ENCODE measurements around the gene COL18A1. TPM values are rescaled to one million over a fixed set of nuclear protein-coding genes. Genes with fewer than 3 reads are reported as not detected.

Gene COL18A1
- 100 to 1,000 TPM in 2 of 9 donors, 10 to 100 TPM in 7; 31.7 to 109 (median 59.0) TPM for total RNA-seq
- polyA plus RNA-seq, result 10 to 100 TPM; 38.9 to 65.6 TPM
- long read RNA-seq, donor 1, full-length matches to known transcripts, result 12 of 107 reads
- long read RNA-seq, donor 1, partial matches to known transcripts, result 68 of 107 reads
- long read RNA-seq, donor 1, other reads (novel, unspliced or antisense), result 27 of 107 reads
- long read RNA-seq, donor 2, partial matches to known transcripts, result 127 of 130 reads
- long read RNA-seq, donor 2, other reads (novel, unspliced or antisense), result 3 of 130 reads
- long read RNA-seq, donor 3, full-length matches to known transcripts, result 17 of 124 reads
- long read RNA-seq, donor 3, partial matches to known transcripts, result 77 of 124 reads
- long read RNA-seq, donor 3, other reads (novel, unspliced or antisense), result 30 of 124 reads

DNA sequence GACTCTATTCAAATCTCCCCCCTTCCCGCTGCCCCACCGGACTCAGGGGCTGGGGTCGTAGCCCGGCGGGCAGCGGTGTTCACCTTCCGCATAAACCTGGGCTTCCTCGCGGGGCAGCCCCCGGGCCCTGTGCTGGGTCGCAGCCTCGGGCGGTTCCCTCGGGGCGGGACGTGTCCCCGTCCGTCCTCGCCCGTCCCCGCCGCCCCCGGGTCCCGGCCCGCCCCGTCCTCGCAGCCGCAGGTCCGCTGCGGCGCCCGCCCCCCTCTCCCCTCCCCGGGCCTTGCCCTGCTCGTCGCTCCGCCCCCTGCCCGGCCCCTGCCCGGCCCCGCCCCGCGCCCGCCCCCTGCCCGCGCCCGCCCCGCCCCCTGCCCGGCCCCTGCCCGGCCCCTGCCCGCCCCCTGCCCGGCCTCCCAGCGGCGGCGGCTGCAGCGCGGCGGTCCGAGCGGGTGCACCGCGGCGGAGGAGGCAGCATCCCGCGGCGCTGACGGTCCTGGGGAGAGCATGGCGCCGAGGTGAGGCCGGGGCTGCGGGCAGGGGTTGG, at the start of gene COL18A1:
Gene COL18A1, plus strand, starts transcription at position 436 of the 541 bp plus-strand sequence. Its CDS starts 66 bp downstream, at position 502.
- intact Hi-C loops (cut with DNase I), result loop anchor here in 6 of 10 donors (2.0 to 5.0 kb wide), 3 partner anchors 33 to 42 kb away; no protein-coding TSS in a partner anchor
- H3K27me3 ChIP-seq, result peaks cover 0 to 24% (median 0%) of the 10 kb centered on the region in 9 donors
- H3K27ac ChIP-seq, result peak within 1 kb of the TSS; percentile 57 to 89 (median 80)
- H3K36me3 ChIP-seq, result no peaks in the 10 kb centered on the region
- peaks cover 0 to 57% (median 41%) of the 10 kb centered on the region in 12 donors for H3K4me1 ChIP-seq
- ATAC-seq, result peak in 3 of 4 donors; percentile 30 to 59 (median 56)
- TF ChIP-seq, protein P1, sequence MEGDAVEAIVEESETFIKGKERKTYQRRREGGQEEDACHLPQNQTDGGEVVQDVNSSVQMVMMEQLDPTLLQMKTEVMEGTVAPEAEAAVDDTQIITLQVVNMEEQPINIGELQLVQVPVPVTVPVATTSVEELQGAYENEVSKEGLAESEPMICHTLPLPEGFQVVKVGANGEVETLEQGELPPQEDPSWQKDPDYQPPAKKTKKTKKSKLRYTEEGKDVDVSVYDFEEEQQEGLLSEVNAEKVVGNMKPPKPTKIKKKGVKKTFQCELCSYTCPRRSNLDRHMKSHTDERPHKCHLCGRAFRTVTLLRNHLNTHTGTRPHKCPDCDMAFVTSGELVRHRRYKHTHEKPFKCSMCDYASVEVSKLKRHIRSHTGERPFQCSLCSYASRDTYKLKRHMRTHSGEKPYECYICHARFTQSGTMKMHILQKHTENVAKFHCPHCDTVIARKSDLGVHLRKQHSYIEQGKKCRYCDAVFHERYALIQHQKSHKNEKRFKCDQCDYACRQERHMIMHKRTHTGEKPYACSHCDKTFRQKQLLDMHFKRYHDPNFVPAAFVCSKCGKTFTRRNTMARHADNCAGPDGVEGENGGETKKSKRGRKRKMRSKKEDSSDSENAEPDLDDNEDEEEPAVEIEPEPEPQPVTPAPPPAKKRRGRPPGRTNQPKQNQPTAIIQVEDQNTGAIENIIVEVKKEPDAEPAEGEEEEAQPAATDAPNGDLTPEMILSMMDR (IDR thresholded peaks at IDR 0.05), result no peak
- no peak for TF ChIP-seq POLR2A (IDR thresholded peaks at IDR 0.05)
- 0 to 1% (median 1%) methylated on average over 7 to 69 of the region's 69 CpGs; no CpG with 5 or more reads in 1 of the 4 donors for WGBS, 4 donors
- peaks cover 0 to 11% (median 0%) of the 10 kb centered on the region in 12 donors for H3K9me3 ChIP-seq
- H3K4me3 ChIP-seq, result peak within 1 kb of the TSS; percentile 43 to 97 (median 69)
- DNase-seq, result peak; percentile 75 to 87 (median 80)

DNA sequence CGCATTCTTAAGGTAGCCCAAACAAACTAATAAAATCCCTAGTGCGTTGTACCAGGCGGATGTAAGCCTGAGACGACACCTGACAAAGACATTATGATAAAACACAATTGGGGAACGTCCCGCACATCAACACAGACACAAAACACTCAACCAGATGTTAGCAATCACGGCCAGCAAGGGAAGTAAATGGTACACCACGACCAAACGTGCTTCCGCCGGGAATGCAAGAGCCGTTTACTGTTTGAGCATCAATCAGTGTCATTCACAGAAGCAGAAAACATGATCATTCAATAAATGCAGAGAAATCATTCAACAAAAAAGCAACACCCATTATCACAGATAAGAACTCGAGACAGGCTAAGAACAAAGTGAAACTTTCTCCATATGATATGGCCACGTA, 49.4 kb upstream of the COL18A1 start:
- peak overlapping the region in 8 of 12 donors; percentile 79 to 95 (median 89) for H3K27ac ChIP-seq

DNA sequence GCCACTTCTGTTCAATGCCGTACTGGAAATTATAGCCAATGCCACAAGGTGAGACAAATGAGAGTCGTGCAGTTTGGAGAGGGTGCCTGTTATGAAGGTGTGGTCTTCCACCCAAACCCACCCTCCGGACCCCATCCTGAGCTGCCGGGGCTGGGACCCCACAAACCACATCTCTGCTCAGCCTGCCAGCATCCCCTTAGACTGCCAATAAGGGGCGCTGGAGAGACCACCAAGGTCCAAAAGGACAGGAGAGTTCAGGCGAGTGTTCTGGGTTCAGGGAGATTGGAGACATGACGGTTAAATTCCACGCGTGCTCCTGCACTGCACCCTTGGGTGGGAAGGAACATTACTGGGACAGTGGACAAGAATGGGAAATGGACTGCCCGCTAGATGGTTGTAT, 48.7 kb upstream of the COL18A1 start:
- TF ChIP-seq, protein P1 (IDR thresholded peaks at IDR 0.05), result peak in 3 of 12 donors; percentile 6 to 11 (median 8)
- no peak for TF ChIP-seq POLR2A (IDR thresholded peaks at IDR 0.05)
- peak overlapping the region; percentile 79 to 95 (median 86) for H3K27ac ChIP-seq
- H3K4me1 ChIP-seq, result peaks cover 0 to 70% (median 49%) of the 10 kb centered on the region in 12 donors
- ATAC-seq, result no peak
- DNase-seq, result peak in 2 of 5 donors; percentile 20 to 56
- 75 to 91% (median 85%) methylated on average over 10 of the region's 10 CpGs for WGBS, 4 donors
- intact Hi-C loops (cut with DNase I), result loop anchor here in 5 of 10 donors (2.0 to 10.0 kb wide), 5 partner anchors 37 to 61 kb away; no protein-coding TSS in a partner anchor
- no peak overlapping the region for H3K4me3 ChIP-seq
- H3K9me3 ChIP-seq, result no peaks in the 10 kb centered on the region
- H3K36me3 ChIP-seq, result no peaks in the 10 kb centered on the region
- no peaks in the 10 kb centered on the region for H3K27me3 ChIP-seq

More for the DNA sequence above, 49.4 kb upstream of the COL18A1 start:
- peaks cover 0 to 77% (median 56%) of the 10 kb centered on the region in 12 donors for H3K4me1 ChIP-seq
- no peak for TF ChIP-seq POLR2A (IDR thresholded peaks at IDR 0.05)
- TF ChIP-seq, protein P1 (IDR thresholded peaks at IDR 0.05), result no peak
- peak in 1 of 4 donors; percentile 54 for ATAC-seq
- no peak overlapping the region for H3K4me3 ChIP-seq
- H3K36me3 ChIP-seq, result no peaks in the 10 kb centered on the region
- intact Hi-C loops (cut with DNase I), result loop anchor here in 4 of 10 donors (2.0 to 10.0 kb wide), 4 partner anchors 38 to 53 kb away; no protein-coding TSS in a partner anchor
- peak in 2 of 5 donors; percentile 21 to 32 for DNase-seq
- no peaks in the 10 kb centered on the region for H3K27me3 ChIP-seq
- no peaks in the 10 kb centered on the region for H3K9me3 ChIP-seq
- 57 to 70% (median 64%) methylated on average over 14 of the region's 14 CpGs for WGBS, 4 donors
